HG03108 (cell line): ENCODE measurements around the gene TMEM81.

Source experiments
- ATAC-seq: cut with Tn5 transposase; IDR thresholded peaks from one replicate; pipeline ENCODE4 v1.9.1; 2021; ENCODE audit warnings: moderate library complexity; ENCODE audit not compliant: unreplicated experiment

TMEM81 gene

DNA sequence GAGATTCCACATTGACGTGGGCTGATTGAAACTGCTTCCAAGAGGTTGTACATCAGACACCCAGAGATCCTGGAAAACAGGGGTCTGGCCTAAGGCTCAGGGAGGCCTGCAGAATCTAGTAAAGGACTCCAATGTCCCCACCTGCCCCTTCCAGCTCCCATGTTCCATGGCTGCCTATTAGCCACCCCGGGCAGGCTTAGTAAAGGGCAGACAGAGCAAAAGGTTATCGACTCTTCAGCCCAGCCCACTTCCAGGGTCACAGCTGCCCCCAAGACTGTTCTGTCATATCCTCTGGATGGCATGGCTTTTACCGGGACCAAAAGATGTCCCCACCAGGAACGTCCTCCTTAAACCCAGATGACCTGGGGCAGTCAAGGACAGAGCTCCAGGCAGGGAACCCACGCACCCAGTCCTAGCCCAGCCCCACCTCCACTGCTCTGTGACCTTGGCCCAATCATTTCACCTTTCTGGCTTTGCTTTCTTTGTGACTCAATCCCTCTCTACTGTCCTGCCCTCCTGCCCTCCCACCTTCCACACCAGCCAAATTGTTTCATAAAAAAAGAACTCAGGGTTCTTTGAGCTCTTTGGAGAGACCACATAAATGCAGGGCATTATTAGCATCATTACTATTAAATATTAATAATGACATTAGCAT is 46.0 kb downstream of the TMEM81 start:
- ATAC-seq = no peak

DNA sequence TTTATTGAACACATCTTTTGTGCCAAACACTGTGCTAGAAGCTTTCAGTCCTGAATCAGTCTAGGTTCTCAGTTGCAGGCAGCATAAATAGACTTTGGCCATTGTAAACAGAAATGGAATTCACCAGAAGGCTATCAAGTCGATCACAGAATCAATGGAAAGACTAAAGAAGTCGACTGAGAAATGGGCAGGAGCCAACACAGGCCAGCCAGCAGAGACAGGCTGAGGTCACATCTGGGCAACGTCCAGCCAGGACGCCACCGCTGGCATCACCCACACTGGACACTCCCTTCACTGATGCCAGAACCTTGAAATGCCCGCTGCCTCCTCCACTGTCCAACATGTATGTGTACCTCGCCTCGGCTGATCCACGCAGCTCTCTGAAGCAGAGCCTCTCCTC is 46.7 kb downstream of the TMEM81 start:
- no peak for ATAC-seq
